NB4 (cell line): ENCODE results near the gene CDK17.

Experiments
- DNase-seq: peaks from one replicate; pipeline ENCODE4 v3.0.0; 2010; ENCODE audit warnings: low read depth
- H3K4me3 ChIP-seq: one replicate; pipeline ENCODE4 v1.5.1; 2011; ENCODE audit warnings: mild to moderate bottlenecking, low read depth, low read length, moderate library complexity
- MYC ChIP-seq: IDR thresholded peaks from 2 replicates; pipeline ENCODE4 v1.6.1; 2011; ENCODE audit warnings: low read depth, low read length
- POLR2A ChIP-seq: IDR thresholded peaks from 2 replicates; pipeline ENCODE4 v1.6.1; 2011; ENCODE audit warnings: mild to moderate bottlenecking; ENCODE audit not compliant: insufficient read length; ENCODE audit errors: extremely low read depth
- TF ChIP-seq, protein P1 (sequence below): IDR thresholded peaks from one replicate; pipeline ENCODE4 v1.5.1; 2012; ENCODE audit warnings: low read depth, low read length
- TF ChIP-seq, protein P2 (sequence below): IDR thresholded peaks from 2 replicates; pipeline ENCODE4 v1.6.1; 2011; ENCODE audit warnings: low read depth, low read length

The CDK17 gene

DNA sequence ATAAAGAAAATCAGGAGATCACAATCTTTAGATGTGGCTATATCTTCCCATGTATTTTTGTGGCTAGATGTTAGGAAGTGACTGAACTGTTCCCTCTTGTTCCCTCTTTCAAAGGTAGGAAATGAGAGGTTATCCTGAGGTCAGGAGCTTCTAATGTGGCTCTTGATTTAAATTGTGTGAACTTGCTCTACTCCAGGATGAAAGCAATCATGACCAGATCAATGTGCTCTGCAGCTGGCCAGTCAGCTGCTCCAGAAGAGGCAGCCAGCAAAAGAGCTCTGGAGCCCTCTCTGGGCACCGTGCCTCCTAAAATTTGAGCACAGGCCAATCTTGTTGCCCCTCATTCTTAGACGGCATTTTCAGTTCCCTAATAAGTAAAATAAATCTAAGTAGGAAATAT is 32.0 kb downstream of the CDK17 start:
- H3K4me3 ChIP-seq, result no peak overlapping the region
- DNase-seq, result no peak

DNA sequence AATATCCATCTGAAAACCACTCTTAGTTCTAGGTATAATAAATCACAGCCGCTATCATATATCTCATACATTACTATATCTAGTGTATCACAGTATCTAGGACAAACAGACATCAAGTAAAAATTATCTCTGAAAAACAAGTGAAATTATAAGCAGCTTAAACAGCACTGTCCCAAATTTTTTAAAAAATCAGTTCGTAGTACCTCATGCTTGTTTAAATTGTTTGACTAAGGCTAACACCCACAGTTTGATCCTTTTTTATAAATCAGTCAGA is 33.9 kb downstream of the CDK17 start:
- no peak overlapping the region for H3K4me3 ChIP-seq
- TF ChIP-seq MYC, result no peak
- TF ChIP-seq, protein P1, sequence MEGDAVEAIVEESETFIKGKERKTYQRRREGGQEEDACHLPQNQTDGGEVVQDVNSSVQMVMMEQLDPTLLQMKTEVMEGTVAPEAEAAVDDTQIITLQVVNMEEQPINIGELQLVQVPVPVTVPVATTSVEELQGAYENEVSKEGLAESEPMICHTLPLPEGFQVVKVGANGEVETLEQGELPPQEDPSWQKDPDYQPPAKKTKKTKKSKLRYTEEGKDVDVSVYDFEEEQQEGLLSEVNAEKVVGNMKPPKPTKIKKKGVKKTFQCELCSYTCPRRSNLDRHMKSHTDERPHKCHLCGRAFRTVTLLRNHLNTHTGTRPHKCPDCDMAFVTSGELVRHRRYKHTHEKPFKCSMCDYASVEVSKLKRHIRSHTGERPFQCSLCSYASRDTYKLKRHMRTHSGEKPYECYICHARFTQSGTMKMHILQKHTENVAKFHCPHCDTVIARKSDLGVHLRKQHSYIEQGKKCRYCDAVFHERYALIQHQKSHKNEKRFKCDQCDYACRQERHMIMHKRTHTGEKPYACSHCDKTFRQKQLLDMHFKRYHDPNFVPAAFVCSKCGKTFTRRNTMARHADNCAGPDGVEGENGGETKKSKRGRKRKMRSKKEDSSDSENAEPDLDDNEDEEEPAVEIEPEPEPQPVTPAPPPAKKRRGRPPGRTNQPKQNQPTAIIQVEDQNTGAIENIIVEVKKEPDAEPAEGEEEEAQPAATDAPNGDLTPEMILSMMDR, result no peak
- TF ChIP-seq, protein P2, sequence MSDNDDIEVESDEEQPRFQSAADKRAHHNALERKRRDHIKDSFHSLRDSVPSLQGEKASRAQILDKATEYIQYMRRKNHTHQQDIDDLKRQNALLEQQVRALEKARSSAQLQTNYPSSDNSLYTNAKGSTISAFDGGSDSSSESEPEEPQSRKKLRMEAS, result no peak
- TF ChIP-seq POLR2A, result no peak
- no peak for DNase-seq

More for the DNA sequence above, 32.0 kb downstream of the CDK17 start:
- TF ChIP-seq, protein P2, result no peak
- no peak for TF ChIP-seq POLR2A
- TF ChIP-seq, protein P1, result no peak
- TF ChIP-seq MYC, result no peak

DNA sequence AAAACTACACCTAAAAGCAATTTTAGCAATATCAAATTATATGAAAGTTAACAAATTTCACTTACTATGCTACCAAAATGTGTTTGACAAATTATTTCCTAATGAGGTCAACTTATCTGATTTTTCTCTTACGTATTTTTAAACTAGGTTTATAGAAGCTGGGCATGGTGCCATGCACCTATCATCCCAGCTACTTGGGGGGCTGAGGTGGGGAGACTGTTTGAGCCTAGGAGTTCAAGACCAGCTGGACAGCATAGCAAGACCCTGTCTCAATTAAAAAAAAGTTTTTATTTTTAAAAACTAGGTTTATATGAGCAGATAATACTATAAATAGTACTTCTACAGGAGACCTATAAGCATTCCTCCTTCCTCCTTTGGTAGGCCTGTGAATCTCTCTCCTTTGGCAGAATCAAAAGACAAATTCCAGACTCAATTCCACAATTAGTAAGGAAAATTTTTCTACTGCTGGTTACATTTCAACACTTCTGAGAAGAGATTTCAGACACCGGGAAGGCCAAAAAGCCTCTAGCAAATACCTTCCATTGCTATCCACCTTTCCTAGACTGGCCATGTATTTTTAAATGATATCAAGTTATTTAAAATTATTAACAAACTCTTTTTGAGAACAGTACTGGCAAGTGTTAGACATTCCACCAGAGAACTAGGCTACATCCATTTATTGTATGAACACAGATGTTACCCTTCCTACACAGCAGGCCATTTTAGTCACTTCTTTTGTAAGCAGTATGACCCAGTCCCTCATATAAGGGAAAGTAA is 34.4 kb downstream of the CDK17 start:
- DNase-seq, result no peak
- no peak overlapping the region for H3K4me3 ChIP-seq
- no peak for TF ChIP-seq POLR2A
- TF ChIP-seq, protein P2, result no peak
- TF ChIP-seq, protein P1, result no peak
- TF ChIP-seq MYC, result no peak

DNA sequence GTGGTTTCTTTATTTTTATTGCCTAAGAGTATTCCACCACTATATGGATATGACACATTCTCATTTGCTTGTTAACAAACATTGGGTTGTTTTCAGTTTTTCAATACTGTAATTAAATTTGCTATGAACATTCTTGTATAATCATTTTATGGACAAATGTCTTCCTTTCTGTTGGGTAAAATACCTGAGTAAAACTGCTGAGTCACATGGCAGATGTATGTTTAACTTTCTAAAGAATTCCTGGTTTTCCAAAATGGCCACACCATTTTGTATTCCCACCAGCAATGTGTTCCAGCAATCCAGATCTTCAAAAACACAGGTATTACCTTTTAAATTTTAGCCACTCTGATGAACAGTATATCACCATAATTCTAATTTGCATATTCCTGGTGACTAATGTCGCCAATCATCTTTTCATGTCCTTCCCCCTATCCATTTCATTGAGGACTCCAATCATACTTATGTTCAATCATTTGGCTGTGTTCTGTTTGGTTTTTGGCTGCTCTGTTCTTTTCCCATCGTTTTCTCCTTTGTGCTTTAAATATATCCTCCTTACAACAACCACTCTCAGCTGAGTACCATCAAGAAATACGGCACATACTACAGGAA is 36.0 kb downstream of the CDK17 start:
- no peak for TF ChIP-seq MYC
- no peak for TF ChIP-seq POLR2A
- TF ChIP-seq, protein P1, result no peak
- TF ChIP-seq, protein P2, result no peak
- H3K4me3 ChIP-seq, result no peak overlapping the region
- DNase-seq, result no peak

DNA sequence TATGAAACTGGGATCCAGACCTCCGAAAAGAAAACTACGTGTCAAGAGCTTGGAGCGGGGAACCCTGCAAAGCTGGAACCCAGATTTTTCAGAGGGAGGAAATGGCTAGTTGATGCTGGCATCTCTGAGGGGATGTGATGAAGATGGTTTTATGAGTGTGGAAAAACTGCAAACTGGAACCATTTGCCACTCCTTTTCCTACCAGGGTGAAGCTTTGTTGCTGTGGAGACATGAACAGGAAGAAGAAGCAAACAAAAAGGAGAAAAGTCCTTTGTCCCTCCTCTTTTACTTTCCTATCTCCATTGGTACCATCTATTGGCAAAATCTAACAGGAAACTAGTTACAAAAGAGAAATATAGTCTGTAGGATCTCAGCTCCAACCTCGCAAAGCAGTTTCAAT is 39.2 kb downstream of the CDK17 start:
- DNase-seq, result no peak
- TF ChIP-seq, protein P2, result no peak
- no peak for TF ChIP-seq POLR2A
- TF ChIP-seq, protein P1, result no peak
- TF ChIP-seq MYC, result no peak
- no peak overlapping the region for H3K4me3 ChIP-seq

DNA sequence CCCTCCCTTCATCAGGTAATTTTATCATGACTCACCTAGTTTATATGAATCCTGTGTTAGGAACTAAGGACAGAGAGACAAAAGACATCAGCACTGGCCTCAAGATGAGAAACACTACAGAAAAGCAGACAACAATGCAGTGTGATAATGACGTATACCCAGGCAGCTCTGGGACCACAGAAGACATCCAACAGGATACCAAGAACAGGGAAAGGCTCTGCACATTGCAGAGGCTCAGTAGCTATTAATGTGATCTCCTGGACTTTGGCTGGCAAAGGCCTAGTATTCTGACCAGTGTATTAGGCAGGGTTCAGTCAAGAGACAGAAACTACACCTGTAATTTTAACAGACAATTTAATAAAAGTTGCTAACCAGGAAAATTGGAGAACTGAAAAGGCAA is 39.7 kb downstream of the CDK17 start:
- TF ChIP-seq POLR2A, result no peak
- TF ChIP-seq, protein P1, result no peak
- TF ChIP-seq, protein P2, result no peak
- no peak for TF ChIP-seq MYC
- DNase-seq, result no peak
- no peak overlapping the region for H3K4me3 ChIP-seq
